Hepatic stellate cell (primary cell): ENCODE data around the gene ESYT1.
A peak's percentile ranks its signal among the peaks of the same experiment; 100 is the strongest.

Experiments
- DNase-seq: peaks from one replicate; pipeline ENCODE4 v3.0.0; 2011; ENCODE audit warnings: low spot score

ESYT1 gene

DNA sequence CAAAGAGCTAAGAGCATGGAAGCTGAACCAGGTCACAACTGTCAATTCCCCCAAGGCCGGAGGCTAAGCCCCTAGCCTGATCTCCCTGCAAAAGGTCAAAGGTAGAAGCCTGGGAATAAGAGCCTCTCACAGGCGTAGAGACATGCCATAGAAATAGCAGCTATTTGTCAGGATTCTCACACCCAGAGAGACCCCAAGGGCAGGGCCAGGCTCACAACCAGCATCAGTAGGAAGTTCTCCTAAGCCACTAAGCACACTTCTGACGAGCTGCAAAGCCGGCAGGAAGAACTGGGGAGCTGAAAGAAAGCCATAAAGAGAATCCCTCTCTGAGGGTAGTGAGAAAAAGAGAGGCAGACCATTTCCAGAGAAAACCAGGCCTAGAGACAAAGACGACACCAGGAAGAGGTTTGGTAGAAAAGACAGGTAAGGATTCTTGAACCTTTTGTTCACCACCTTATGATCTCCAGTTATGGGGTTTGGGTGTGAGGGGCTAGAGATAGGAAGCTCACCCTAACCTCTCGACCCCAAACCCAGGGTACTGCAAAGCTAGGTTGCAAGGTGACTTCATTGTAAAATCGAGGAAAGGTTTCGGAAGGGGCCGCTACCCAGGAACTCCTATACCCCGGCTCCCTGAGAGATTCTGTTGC lies 60.2 kb downstream of the ESYT1 start:
- DNase-seq: no peak

DNA sequence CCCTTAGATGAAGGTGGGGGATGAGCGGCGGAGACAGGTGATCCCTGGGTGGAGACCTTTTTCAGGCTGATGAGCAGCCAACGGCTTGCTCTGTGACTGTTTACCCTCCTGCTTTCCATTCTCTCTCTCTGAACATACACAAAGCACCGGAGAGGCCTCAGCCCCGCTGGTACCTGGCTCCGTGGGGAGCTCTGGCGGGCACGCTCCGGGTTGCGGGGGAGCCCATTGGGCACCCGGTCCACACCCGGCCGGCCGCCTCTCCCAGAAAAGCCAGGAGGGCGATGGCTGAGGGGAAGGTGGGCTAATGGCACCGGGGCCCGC lies 60.7 kb downstream of the ESYT1 start:
- DNase-seq: no peak

DNA sequence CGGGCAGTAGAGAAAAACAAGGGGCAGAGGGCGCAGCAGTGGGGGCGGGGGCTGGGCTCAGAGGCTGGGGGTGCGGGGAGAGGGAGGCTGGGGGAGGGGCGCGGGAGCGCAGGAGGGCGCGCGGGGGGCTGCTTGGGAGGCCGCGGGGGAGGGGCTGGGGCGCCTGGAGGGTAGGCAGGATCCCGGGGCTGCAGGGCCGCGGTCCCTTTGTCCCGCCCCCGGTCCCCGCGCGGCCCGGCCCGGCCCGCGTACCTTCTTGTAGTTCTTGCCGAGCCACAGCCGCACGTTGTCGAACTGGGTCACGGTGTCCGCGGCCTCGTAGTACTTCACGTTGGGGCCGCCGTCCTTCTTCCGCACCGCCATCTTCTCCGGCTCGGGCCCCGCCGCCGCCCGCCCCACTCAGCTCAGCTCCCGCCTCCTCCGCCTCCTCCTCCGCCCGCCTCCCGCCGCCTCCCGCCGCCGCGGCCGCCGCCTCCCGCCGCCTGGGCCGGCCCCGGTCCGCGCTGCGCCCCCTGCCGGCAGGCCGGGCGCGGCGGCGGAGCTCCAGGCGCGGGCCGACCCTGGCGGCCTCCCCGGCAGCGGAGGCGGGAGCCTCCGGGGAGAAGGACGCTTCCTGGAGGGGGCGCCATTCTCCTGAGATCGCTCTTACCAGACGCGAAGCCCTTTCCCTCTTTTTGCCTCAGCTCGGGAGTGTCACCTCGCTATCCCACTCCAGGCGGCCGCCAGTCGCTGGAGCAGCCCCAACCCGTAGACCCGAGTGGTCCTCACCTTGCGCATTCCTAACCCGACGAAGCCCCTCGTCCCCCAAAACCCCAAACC lies 61.2 kb downstream of the ESYT1 start, which contains the start of gene SMARCC2:
SMARCC2 (minus strand) TSS at position 385 of the 819 bp plus-strand sequence; CDS start at position 363, 22 bp downstream.
- peak; percentile 92 for DNase-seq

DNA sequence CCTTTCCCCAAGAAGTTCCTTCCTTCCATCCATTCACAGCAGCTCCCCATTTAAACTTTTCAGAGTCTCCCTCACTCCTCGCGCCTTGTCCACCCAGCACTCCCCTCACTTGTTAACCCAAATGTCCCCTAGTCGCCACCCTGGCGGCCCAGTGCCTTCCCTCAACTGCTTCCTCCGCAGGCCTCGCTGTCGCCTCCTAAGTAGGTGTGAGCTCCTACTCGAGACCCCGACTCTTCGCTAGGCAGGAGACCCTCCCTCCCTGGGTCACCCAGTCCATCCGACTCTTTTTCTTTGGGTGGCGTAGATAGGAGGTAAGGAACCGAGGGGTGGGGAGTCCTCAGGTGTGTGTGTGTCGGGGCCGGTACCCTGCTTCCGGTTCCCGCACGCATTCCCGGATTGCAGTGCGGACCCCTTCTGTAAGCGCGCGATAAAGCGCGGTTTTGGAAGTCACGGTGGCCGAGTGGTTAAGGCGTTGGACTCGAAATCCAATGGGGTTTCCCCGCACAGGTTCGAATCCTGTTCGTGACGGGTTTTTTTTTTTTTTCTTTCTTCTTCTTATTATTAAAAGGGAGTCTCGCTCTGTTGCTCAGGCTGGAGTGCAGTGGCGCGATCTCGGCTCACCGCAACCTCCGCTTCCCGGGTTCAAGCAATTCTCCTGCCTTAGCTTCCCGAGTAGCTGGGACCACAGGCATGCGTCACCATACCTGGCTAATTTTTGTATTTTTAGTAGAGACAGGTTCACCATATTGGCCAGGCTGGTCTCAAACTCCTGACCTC lies 62.0 kb downstream of the ESYT1 start:
- peak; percentile 63 for DNase-seq

- DNase-seq: peak; percentile 26
These were observed 62.7 kb downstream of the ESYT1 start for GRCh38 chr12:56190695-56191155.

DNA sequence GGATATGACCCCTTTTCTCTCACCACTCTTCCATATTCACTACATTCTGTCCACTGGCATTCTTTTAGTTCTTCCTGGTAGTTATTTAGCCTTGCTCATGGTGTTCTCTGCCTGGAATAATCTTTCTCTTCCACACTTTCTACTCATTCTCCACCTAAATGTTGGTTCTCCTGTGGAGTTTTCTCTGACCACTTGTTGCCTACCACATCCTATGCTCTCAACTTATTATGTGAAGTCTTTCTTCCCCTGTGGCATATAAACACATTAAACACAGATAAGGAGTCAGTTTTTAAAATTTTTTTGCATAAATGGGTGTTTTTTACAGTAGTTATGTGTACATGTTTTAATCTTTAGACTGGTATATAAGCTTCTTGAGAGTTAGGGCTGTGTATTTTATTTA lies 64.5 kb downstream of the ESYT1 start:
- no peak for DNase-seq

GRCh38 chr12:56193025-56193578 lies 65.0 kb downstream of the ESYT1 start:
- peak; percentile 75 for DNase-seq
